Chondrocyte (in vitro differentiated cells): ENCODE measurements around the gene GRIA4. TPM values are rescaled to one million over a fixed set of nuclear protein-coding genes. Genes with fewer than 3 reads are reported as not detected.

Experiments used
- DNase-seq: peaks from one replicate; pipeline ENCODE4 v3.0.0; 2021; ENCODE audit warnings: mixed read lengths, low spot score
- H3K27ac Mint-ChIP-seq: one replicate; pipeline ENCODE4 v1.8.0; 2021; ENCODE audit warnings: mild to moderate bottlenecking, moderate library complexity, mixed read lengths; ENCODE audit not compliant: unreplicated experiment
- H3K27me3 Mint-ChIP-seq: 2 replicates; pipeline ENCODE4 v1.8.0; 2021; ENCODE audit warnings: low read depth, mixed read lengths
- H3K36me3 Mint-ChIP-seq: 2 replicates; pipeline ENCODE4 v1.8.0; 2021; ENCODE audit warnings: low read depth, mixed read lengths
- H3K4me1 Mint-ChIP-seq: 2 replicates; pipeline ENCODE4 v1.8.0; 2021; ENCODE audit warnings: low read depth, mild to moderate bottlenecking, mixed read lengths
- H3K4me3 Mint-ChIP-seq: one replicate; pipeline ENCODE4 v1.8.0; 2021; ENCODE audit warnings: mild to moderate bottlenecking, moderate library complexity, mixed read lengths; ENCODE audit not compliant: unreplicated experiment
- H3K9me3 Mint-ChIP-seq: 2 replicates; pipeline ENCODE4 v1.8.0; 2021; ENCODE audit warnings: low read depth, mixed read lengths
- CTCF ChIP-seq: fragments of 200-600 bp; sonication (generic); IDR thresholded peaks from 2 replicates; pipeline ENCODE4 v1.5.0; 2021; ENCODE audit warnings: antibody characterized with exemption, mild to moderate bottlenecking, moderate library complexity
- total RNA-seq: library from RNA; stranded (reverse); gene quantifications from 3 replicates; pipeline ENCODE4 v1.2.1, GENCODE V29; 2021

The GRIA4 gene
- total RNA-seq, 1 donor from 2014 or later, result not detected

GRCh38 chr11:105644839-105645573 lies 35.1 kb downstream of the GRIA4 start:
- Mint-ChIP-seq H3K27ac (no peak overlapping the region), H3K4me3 (no peak overlapping the region), H3K27me3 (no peaks in the 10 kb centered on the region), H3K4me1 (peaks cover 6% of the 10 kb centered on the region), H3K9me3 (peaks cover 16% of the 10 kb centered on the region), H3K36me3 (no peaks in the 10 kb centered on the region)
- no peak for TF ChIP-seq CTCF
- DNase-seq, result no peak

GRCh38 chr11:105647780-105648179 lies 37.9 kb downstream of the GRIA4 start:
- Mint-ChIP-seq H3K27me3 (no peaks in the 10 kb centered on the region), H3K4me1 (peaks cover 6% of the 10 kb centered on the region), H3K36me3 (no peaks in the 10 kb centered on the region), H3K9me3 (peaks cover 14% of the 10 kb centered on the region), H3K27ac (no peak overlapping the region), H3K4me3 (no peak overlapping the region)
- no peak for TF ChIP-seq CTCF
- DNase-seq, result no peak

- Mint-ChIP-seq H3K4me3 (no peak overlapping the region), H3K27me3 (no peaks in the 10 kb centered on the region), H3K4me1 (peaks cover 6% of the 10 kb centered on the region), H3K27ac (no peak overlapping the region), H3K9me3 (peaks cover 14% of the 10 kb centered on the region), H3K36me3 (no peaks in the 10 kb centered on the region)
- no peak for TF ChIP-seq CTCF
- no peak for DNase-seq
Observed at GRCh38 chr11:105648762-105649161, 38.9 kb downstream of the GRIA4 start.

- no peak overlapping the region for H3K27ac Mint-ChIP-seq
- no peaks in the 10 kb centered on the region for H3K4me1 Mint-ChIP-seq
- no peaks in the 10 kb centered on the region for H3K36me3 Mint-ChIP-seq
- H3K27me3 Mint-ChIP-seq, result peaks cover 7% of the 10 kb centered on the region
- no peak for TF ChIP-seq CTCF
- no peak for DNase-seq
- no peak overlapping the region for H3K4me3 Mint-ChIP-seq
- no peaks in the 10 kb centered on the region for H3K9me3 Mint-ChIP-seq
Observed at GRCh38 chr11:105665281-105665680, 55.4 kb downstream of the GRIA4 start.

GRCh38 chr11:105667441-105667840 lies 57.6 kb downstream of the GRIA4 start:
- Mint-ChIP-seq H3K36me3 (no peaks in the 10 kb centered on the region), H3K9me3 (no peaks in the 10 kb centered on the region), H3K4me1 (no peaks in the 10 kb centered on the region), H3K27me3 (peaks cover 6% of the 10 kb centered on the region), H3K27ac (no peak overlapping the region), H3K4me3 (no peak overlapping the region)
- no peak for TF ChIP-seq CTCF
- no peak for DNase-seq
